Measurements from ENCODE around the gene CXCR5. TPM values are rescaled to one million over a fixed set of nuclear protein-coding genes. Genes with fewer than 3 reads are reported as not detected.

The CXCR5 gene
- total RNA-seq, 1 experiment from 2014 or later = not detected

DNA sequence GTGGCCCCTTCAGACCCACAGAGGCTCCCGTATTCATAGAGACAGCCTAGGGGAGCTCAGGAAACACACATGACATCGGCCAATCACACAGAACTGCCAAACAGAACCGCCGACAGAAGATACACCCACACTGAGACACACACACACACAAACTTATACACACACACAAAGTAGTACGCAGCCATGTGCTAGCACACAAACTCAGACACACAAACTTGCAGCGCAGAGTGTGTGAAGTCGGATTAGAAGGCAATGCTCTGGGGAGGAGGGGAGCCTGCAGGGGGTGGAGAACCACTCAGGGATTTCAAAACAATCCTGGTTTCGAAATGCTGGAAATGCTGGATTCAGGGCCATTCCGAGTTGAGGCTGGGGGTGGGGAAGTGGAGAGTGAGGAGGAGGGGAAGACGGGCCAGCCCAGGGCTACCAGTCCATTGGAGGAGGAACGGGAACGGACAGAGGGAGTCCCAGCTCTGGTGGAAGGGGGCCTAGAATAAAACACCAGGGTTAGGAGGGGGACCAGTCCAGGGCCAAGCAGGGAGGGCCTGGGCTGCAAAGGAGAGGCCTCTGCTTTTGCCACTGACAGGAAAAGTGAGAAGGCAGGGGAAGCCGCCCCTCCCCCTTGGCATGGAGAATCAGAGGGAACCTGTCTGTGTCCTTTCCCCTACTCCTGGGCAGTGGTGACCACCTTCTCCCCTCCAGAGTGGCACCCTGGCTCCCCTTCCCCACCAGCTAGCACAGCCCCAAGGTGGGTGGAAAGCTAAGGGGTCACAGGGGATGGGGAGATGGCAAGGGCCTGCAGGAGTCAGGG, 37.6 kb downstream of the CXCR5 start:
- CTCF ChIA-PET = interaction anchor here (0.6 to 3.3 kb wide), 8 partner anchors 27 to 320 kb away, joined by 3 to 16 read pairs (median 3); no protein-coding TSS in a partner anchor
- intact Hi-C loops (cut with micrococcal nuclease) = no loop called here
- peak overlapping the region; percentile 98 for H3K27ac Mint-ChIP-seq (ENCODE audit: low read depth, unreplicated experiment)
- no peaks in the 10 kb centered on the region for H3K27me3 Mint-ChIP-seq (ENCODE audit: insufficient read depth, unreplicated experiment)
- H3K4me1 Mint-ChIP-seq (ENCODE audit: insufficient read depth, unreplicated experiment) = peaks cover 47% of the 10 kb centered on the region
- BruUV-seq (replicated peaks) = no TSS peak
- peaks cover 9% of the 10 kb centered on the region for H3K36me3 Mint-ChIP-seq (ENCODE audit: insufficient read depth, unreplicated experiment)
- peak overlapping the region; percentile 92 for H3K4me3 Mint-ChIP-seq (ENCODE audit: unreplicated experiment)
- TF ChIP-seq, protein P1, sequence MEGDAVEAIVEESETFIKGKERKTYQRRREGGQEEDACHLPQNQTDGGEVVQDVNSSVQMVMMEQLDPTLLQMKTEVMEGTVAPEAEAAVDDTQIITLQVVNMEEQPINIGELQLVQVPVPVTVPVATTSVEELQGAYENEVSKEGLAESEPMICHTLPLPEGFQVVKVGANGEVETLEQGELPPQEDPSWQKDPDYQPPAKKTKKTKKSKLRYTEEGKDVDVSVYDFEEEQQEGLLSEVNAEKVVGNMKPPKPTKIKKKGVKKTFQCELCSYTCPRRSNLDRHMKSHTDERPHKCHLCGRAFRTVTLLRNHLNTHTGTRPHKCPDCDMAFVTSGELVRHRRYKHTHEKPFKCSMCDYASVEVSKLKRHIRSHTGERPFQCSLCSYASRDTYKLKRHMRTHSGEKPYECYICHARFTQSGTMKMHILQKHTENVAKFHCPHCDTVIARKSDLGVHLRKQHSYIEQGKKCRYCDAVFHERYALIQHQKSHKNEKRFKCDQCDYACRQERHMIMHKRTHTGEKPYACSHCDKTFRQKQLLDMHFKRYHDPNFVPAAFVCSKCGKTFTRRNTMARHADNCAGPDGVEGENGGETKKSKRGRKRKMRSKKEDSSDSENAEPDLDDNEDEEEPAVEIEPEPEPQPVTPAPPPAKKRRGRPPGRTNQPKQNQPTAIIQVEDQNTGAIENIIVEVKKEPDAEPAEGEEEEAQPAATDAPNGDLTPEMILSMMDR (IDR thresholded peaks at IDR 0.05; ENCODE audit: unreplicated experiment) = no peak
- DNase-seq (ENCODE audit: unreplicated experiment) = peak; percentile 98
- POLR2A ChIA-PET = interaction anchor here (0.7 to 1.2 kb wide), 2 partner anchors 93 to 97 kb away, joined by 4 read pairs; partner anchors contain the start of genes RPS25 and TRAPPC4
- no peaks in the 10 kb centered on the region for H3K9me3 Mint-ChIP-seq (ENCODE audit: unreplicated experiment)

DNA sequence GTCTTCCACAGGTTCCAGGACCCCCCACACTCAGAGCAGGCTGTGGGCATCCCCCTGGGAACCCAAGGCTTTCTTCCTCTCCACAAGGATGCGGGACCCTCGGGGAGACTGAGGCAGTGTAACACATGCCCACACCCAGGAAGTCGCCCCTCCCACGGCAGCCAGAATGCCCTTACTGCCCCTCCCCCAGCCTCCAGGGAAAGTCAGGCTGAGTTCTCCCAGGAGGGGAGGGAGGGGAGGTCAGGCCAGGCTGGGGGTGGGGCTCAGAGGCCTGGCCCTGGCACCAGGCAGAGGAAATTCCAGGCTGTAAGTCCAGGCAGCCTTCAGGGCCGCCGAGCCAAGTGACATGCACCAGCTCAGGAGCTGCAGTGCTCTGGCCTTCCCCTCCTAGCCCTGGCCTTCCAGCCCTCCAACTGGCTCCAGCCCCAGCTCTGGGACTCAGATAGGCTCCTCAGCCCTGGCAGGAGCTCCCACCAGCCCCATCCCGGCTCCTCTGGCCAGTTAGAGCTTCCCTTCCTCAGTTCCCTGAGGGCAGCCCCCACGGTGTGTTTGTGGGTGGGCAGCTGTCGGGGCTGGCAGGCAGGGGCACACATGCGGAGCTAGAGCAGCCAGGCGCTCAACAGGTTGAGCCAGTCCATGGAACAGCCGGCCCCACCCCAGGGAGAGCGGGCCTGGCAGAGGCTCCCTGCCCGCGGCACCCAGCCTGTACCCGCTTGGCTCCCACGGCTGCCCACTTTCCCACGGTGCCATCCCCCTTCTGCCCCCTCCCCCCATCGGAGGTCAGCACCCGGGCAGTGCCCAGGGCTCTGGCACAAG, 38.4 kb downstream of the CXCR5 start:
- Mint-ChIP-seq H3K36me3 (ENCODE audit: insufficient read depth, unreplicated experiment) (peaks cover 9% of the 10 kb centered on the region), H3K4me3 (ENCODE audit: unreplicated experiment) (peak overlapping the region; percentile 92), H3K9me3 (ENCODE audit: unreplicated experiment) (no peaks in the 10 kb centered on the region), H3K27ac (ENCODE audit: low read depth, unreplicated experiment) (peak overlapping the region; percentile 98), H3K27me3 (ENCODE audit: insufficient read depth, unreplicated experiment) (no peaks in the 10 kb centered on the region), H3K4me1 (ENCODE audit: insufficient read depth, unreplicated experiment) (peaks cover 42% of the 10 kb centered on the region)
- POLR2A ChIA-PET = interaction anchor here (1.1 to 2.1 kb wide), 4 partner anchors 27 to 299 kb away, joined by 4 to 8 read pairs (median 5); partner anchors contain the start of genes CENATAC, RPS25 and TRAPPC4
- DNase-seq (ENCODE audit: unreplicated experiment) = peak; percentile 93
- CTCF ChIA-PET = interaction anchor here (0.6 to 3.3 kb wide), 6 partner anchors 16 to 233 kb away, joined by 3 to 16 read pairs (median 3); no protein-coding TSS in a partner anchor
- intact Hi-C loops (cut with micrococcal nuclease) = no loop called here
- no TSS peak for BruUV-seq (replicated peaks)
- TF ChIP-seq, protein P1 (IDR thresholded peaks at IDR 0.05; ENCODE audit: unreplicated experiment) = no peak

DNA sequence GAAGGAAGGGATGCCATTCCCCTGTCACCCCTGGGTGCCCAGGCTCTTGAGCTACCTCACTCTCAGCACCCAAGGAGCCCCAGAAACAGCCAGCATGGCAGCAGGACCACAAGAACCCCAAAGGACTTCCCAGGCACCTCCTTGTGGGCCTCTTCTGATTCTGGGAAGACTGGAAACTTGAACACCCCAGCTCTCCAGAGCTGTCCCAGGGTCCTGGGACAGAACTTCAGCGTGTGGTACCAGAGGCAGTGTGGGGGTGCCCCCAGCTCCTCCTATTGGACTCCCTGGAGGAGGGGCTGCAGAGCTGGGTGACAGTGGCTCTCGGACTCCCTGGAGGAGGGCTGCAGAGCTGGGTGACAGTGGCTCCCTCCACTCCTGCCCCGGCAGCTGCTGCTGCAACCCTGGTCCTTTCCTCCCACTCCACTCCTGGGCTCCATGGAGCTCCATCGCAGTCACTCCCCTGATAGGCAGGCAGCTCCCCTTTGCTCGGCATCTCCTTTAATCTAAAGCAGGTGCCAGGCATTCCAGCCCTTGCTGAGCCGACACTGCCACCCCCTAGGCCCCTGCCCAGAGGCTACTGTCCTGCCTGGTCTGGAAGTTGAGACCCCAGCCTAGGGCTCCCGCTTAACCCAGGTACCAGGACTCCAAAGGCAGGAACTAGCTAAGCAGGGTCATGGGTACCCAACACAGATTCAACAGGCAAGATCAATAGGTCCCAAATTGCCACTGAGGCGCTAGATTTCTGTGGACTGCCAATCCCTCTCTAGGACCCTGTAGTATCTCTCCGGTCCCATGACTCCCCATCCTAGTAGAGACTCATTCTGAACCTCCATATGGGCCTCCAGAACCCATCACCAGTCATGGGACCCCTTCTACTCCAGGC, 39.3 kb downstream of the CXCR5 start:
- Mint-ChIP-seq H3K9me3 (ENCODE audit: unreplicated experiment) (no peaks in the 10 kb centered on the region), H3K4me3 (ENCODE audit: unreplicated experiment) (peak overlapping the region; percentile 92), H3K27me3 (ENCODE audit: insufficient read depth, unreplicated experiment) (no peaks in the 10 kb centered on the region), H3K36me3 (ENCODE audit: insufficient read depth, unreplicated experiment) (peaks cover 9% of the 10 kb centered on the region), H3K4me1 (ENCODE audit: insufficient read depth, unreplicated experiment) (peaks cover 41% of the 10 kb centered on the region), H3K27ac (ENCODE audit: low read depth, unreplicated experiment) (peak overlapping the region; percentile 90)
- peak; percentile 28 for DNase-seq (ENCODE audit: unreplicated experiment)
- TF ChIP-seq, protein P1 (IDR thresholded peaks at IDR 0.05; ENCODE audit: unreplicated experiment) = no peak
- ChIA-PET CTCF (interaction anchor here (0.5 to 3.3 kb wide), 5 partner anchors 17 to 234 kb away, joined by 3 to 16 read pairs (median 3); no protein-coding TSS in a partner anchor), POLR2A (interaction anchor here (0.6 to 2.1 kb wide), 6 partner anchors 28 to 1867 kb away, joined by 3 to 8 read pairs (median 4); partner anchors contain the start of genes CENATAC, RPS25 and TRAPPC4)
- BruUV-seq (replicated peaks) = no TSS peak
- intact Hi-C loops (cut with micrococcal nuclease) = no loop called here

Data from MCF 10A (cell line).